Uterus (tissue), 4 donors: Measurements from ENCODE around the gene BRPF3. TPM values are rescaled to one million over a fixed set of nuclear protein-coding genes. Genes with fewer than 3 reads are reported as not detected.
A peak's percentile ranks its signal among the peaks of the same experiment; 100 is the strongest.

Experiments
- DNase-seq, 2 donors: peaks; one replicate each; pipeline ENCODE4 v3.0.0-alpha.2; 2019 to 2020
- H3K27ac ChIP-seq, 2 donors: fragments of 200-600 bp; sonication (generic); 1 replicate in 1 of 2; 2 replicates in 1 of 2; pipeline ENCODE4 v1.5.1; 2016 to 2018
- H3K27me3 ChIP-seq, 2 donors: fragments of 200-600 bp; sonication (generic); one replicate each; pipeline ENCODE4 v1.5.1; 2018 to 2019; ENCODE audit warnings: control low read depth in 1 of 2
- H3K36me3 ChIP-seq, 2 donors: fragments of 200-600 bp; sonication (generic); one replicate each; pipeline ENCODE4 v1.5.1; 2019; ENCODE audit warnings: control low read depth in 1 of 2
- H3K4me1 ChIP-seq, 2 donors: fragments of 200-600 bp; sonication (generic); one replicate each; pipeline ENCODE4 v1.5.1; 2018 to 2019; ENCODE audit warnings: control low read depth in 1 of 2
- H3K4me3 ChIP-seq, 2 donors: fragments of 200-600 bp; sonication (generic); 1 replicate in 1 of 2; 2 replicates in 1 of 2; pipeline ENCODE4 v1.5.1; 2018 to 2019; ENCODE audit warnings: mild to moderate bottlenecking in 1 of 2
- H3K9me3 ChIP-seq, 2 donors: fragments of 200-600 bp; sonication (generic); one replicate each; pipeline ENCODE4 v1.5.1; 2019; ENCODE audit warnings: control low read depth in 1 of 2
- CTCF ChIP-seq, 4 experiments: fragments of 200-600 bp in 2 of 4; fragments of 450-650 bp in 2 of 4; sonication (generic) in 2 of 4; IDR thresholded peaks; one replicate each; pipeline ENCODE4 v1.5.1; 2016 to 2019; ENCODE audit warnings: antibody characterized with exemption in 4 of 4, mild to moderate bottlenecking in 2 of 4, moderate library complexity in 1 of 4
- POLR2A ChIP-seq, 2 donors: fragments of 450-650 bp; IDR thresholded peaks; one replicate each; pipeline ENCODE4 v1.6.1; 2016; ENCODE audit warnings: antibody characterized with exemption in 2 of 2, mild to moderate bottlenecking in 1 of 2, moderate library complexity in 1 of 2
- intact Hi-C: fragments of 100-400 bp; cut with DNase I; formaldehyde crosslinking; loops from one replicate; pipeline ENCODE4 v1.15.1; 2023; ENCODE audit warnings: low total_unique reads
- total RNA-seq, 4 donors: library from RNA; depleted of rRNA in 3 of 4; stranded (reverse); fragments of >200 nt in 3 of 4; gene quantifications; one replicate each; pipeline versions ENCODE4 v1.1.0 to v1.2.4, GENCODE V29; 2014 to 2023
- donor health status: DM: yes; HTN: yes; CAD: no.

BRPF3 gene
- total RNA-seq: 10 to 100 TPM in 3 of 4 donors, 1 to 10 TPM in 1; 8.5 to 44.5 (median 27.3) TPM

GRCh38 chr6:36196113-36196879 lies at the start of gene BRPF3:
TSS of gene BRPF3 (plus strand) at chr6:36196744. CDS start at chr6:36200323, 3,579 bp downstream.
- H3K27ac ChIP-seq: peak within 1 kb of the TSS; percentile 98
- H3K9me3 ChIP-seq: no peaks in the 10 kb centered on the region
- TF ChIP-seq POLR2A (IDR thresholded peaks at IDR 0.05) (no peak), CTCF (IDR thresholded peaks at IDR 0.05) (peak; percentile 21 to 90 (median 87))
- intact Hi-C loops: loop anchor here (10.0 kb wide), 2 partner anchors 71 to 171 kb away; partner anchors contain the start of genes MAPK14 and SLC26A8
- peaks cover 0 to 7% of the 10 kb centered on the region in 2 donors for H3K4me1 ChIP-seq
- H3K4me3 ChIP-seq: peak within 1 kb of the TSS; percentile 86 to 94
- DNase-seq: peak; percentile 78 to 84
- no peaks in the 10 kb centered on the region for H3K27me3 ChIP-seq
- H3K36me3 ChIP-seq: no peaks in the 10 kb centered on the region

DNA sequence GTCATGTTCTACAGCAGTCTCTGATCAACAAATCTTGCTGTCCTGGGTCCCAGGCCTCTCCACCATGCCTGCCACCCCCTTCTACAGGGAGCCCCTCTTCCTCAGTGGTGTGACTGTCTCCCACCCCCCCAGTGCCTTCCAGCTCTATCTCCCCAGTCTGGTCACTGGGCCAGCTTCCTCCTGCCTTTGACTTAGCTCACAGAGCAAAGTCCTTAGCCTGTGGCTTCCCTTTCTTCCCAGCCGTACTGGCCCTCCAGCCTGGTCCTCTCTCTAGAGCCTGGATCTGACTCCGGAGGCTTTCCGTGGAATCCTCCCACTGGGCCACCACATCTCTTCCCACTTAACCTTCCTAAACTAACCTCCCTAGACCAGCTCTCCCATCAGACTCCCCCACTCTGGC lies 49.2 kb upstream of the BRPF3 start:
- H3K4me3 ChIP-seq: no peak overlapping the region
- H3K9me3 ChIP-seq: no peaks in the 10 kb centered on the region
- DNase-seq: no peak
- TF ChIP-seq CTCF (IDR thresholded peaks at IDR 0.05) (no peak), POLR2A (IDR thresholded peaks at IDR 0.05) (no peak)
- H3K4me1 ChIP-seq: no peaks in the 10 kb centered on the region
- no peaks in the 10 kb centered on the region for H3K36me3 ChIP-seq
- H3K27ac ChIP-seq: no peak overlapping the region
- intact Hi-C loops: no loop called here
- H3K27me3 ChIP-seq: no peaks in the 10 kb centered on the region

DNA sequence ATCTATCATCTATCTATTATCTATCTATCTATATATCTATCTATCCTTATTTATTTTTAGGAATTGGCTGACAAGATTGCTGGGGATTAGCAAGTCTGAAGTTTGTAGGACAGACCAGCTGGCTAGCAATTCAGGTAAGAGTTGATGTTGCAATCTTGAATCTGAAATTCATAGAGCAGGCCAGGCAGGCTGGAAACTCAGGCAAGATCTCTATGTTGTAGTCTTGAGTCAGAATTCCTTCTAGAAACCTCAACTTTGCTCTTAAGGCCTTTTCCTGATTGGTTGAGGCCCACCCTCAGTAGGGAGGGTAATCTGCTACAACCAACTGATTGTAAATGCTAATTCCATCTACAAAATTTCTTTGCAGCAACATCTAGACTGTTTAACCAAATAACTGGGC lies 47.1 kb upstream of the BRPF3 start:
- no peak for DNase-seq
- Histone ChIP-seq H3K4me1 (no peaks in the 10 kb centered on the region), H3K36me3 (no peaks in the 10 kb centered on the region), H3K27ac (peak overlapping the region in 1 of 2 donors; percentile 45), H3K27me3 (no peaks in the 10 kb centered on the region), H3K4me3 (no peak overlapping the region), H3K9me3 (no peaks in the 10 kb centered on the region)
- intact Hi-C loops: no loop called here
- TF ChIP-seq CTCF (IDR thresholded peaks at IDR 0.05): no peak
- no peak for TF ChIP-seq POLR2A (IDR thresholded peaks at IDR 0.05)

GRCh38 chr6:36150283-36150682 lies 46.3 kb upstream of the BRPF3 start:
- DNase-seq: no peak
- no peaks in the 10 kb centered on the region for H3K27me3 ChIP-seq
- no peaks in the 10 kb centered on the region for H3K9me3 ChIP-seq
- H3K4me1 ChIP-seq: no peaks in the 10 kb centered on the region
- H3K36me3 ChIP-seq: no peaks in the 10 kb centered on the region
- H3K27ac ChIP-seq: peak overlapping the region in 1 of 2 donors; percentile 45
- TF ChIP-seq CTCF (IDR thresholded peaks at IDR 0.05) (no peak), POLR2A (IDR thresholded peaks at IDR 0.05) (no peak)
- intact Hi-C loops: no loop called here
- H3K4me3 ChIP-seq: no peak overlapping the region

- no peak for TF ChIP-seq CTCF (IDR thresholded peaks at IDR 0.05)
- no peak for TF ChIP-seq POLR2A (IDR thresholded peaks at IDR 0.05)
- H3K4me1 ChIP-seq: no peaks in the 10 kb centered on the region
- H3K4me3 ChIP-seq: no peak overlapping the region
- no peaks in the 10 kb centered on the region for H3K27me3 ChIP-seq
- H3K9me3 ChIP-seq: no peaks in the 10 kb centered on the region
- intact Hi-C loops: no loop called here
- DNase-seq: no peak
- no peaks in the 10 kb centered on the region for H3K36me3 ChIP-seq
- no peak overlapping the region for H3K27ac ChIP-seq
Observed at GRCh38 chr6:36154286-36154685, 42.3 kb upstream of the BRPF3 start.
